Activated CD4-positive, CD25-positive, alpha-beta regulatory T cell (primary cell): ENCODE results near the gene ZNF536.
"Not testable (repeated sequence)": the region's sequence is repeated elsewhere in the genome, so short reads cannot be mapped to it uniquely, and the experiment has no call there.

ENCODE experiments used
- DNase-seq, 4 experiments: peaks; one replicate each; lab custom pipeline; 2025; lab: John Stamatoyannopoulos, UW

ZNF536 gene

DNA sequence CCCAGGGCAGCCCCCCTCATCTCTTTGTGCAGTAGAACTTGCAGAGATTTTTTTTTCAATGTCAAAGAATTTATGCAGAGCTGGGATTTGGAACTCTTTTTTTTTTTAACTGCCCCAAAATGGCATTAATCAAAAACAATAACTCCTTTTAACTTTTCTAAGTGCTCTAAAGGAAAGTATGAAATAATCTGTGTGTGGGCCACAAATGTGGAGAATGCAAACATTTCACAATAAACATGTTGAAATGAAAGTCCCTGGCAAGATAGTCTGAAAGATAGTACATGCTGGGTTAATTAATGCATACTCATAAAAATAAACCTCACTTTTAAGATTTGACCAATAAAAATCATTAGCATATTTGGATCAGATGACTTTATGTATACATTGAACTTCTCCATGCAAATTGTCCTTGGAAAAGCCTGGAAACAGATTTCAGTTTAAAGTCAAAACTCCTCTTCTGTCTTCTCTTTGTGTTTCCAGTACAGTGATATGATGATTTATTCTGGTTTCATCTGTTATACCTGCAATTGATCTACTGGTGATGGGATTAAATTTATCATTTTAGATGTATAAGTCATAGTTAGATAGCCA is 30.5 kb upstream of the ZNF536 start:
- DNase-seq, result no peak

DNA sequence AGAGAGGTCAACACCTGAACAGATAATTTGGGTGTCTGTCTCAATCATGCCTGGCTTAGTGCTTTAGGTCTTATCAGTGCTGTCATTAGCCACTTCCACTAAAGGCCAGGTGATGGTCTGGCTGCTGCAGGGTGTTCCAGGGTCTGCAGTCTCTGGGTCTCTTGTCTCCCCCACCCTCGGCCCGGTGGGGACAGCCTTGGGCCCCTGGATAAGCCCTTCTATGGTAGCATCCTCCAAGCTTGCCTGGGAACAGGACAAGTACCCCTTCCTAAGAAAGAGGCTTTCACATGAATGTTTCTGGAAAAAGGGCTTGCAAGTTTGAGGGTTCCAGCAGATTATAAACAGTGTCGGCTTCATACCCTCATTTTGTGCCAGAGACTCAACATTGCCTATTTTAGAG is 29.3 kb upstream of the ZNF536 start:
- no peak for DNase-seq

DNA sequence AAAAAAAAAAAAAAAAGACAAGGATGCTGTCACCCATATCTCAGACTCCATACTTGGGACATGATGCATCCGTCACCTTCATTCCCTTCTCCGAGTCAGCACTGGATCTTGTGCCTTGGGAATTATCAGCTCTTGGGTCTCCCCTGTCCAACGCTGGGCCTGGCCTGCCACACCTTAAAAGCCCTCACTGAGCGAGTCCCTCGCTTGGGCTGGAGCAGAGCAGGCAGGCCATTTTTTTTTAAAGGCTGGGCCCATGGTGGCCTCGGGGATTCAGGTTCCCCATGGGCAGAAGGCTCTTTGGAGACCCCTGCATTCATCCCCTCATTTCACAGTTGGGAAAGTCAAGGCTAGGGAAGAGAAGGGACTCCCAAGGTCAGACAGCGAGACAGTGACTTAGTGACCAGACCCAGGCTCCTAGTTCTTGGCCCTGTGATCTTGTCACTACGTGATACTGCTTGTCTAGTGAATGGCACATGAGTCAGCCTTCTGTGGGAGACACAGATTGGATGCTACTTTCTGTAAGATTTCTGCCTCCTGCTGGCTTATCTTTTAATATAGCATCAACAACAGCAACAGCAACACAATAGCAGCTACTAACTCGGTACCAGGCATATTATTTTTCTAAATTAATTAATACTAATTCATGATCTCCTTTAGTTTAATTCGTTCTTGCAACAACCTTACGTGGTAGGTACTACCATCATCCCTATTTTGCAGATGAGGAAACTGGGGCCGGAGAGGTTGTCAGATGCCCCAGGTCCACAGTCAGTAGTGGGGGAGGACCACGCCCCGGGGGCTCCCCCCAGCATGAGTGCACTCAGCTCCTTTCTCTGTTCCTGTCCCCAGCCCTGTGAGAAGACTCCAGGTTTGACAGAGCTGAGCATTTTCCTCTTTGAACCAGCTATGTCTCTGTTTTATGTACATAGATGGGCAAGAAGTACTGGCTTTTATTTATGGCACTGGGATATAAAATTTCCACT is 27.4 kb upstream of the ZNF536 start:
- DNase-seq, result no peak

DNA sequence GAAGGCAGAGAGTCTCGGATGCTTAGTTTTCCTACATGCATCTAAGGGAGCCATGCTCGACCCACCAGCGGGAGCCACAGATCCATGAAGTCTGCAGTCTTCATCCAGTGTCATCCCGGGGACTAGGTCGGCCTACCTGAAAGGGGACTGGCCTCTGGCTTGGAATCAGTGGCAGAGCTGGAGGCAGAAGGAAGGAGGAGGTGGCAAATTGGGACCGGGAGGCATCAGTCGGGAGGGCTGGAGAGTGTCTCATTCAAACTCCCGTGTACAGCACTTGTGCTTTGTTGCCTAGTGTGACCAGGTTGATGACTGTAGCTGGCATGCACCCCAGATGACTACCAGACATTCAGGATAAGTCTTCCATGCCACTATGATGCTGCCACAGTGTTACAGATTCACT is 26.5 kb upstream of the ZNF536 start:
- DNase-seq, result no peak

DNA sequence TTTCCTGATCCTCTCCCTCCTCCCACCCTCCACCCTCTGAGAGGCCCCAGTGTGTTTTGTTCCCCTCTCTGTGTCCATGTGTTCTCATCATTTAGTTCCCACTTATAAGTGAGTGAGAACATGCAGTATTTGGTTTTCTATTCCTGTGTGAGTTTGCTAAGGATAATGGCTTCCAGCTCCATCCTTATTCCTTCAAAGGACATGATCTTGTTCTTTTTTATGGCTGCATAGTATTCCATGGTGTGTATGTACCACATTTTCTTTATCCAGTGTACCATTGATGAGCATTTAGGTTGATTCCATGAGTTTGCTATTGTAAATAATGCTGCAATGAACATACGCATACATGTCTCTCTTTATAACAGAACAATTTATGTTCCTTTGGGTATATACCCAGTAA is 25.7 kb upstream of the ZNF536 start:
- not testable (repeated sequence) for DNase-seq

DNA sequence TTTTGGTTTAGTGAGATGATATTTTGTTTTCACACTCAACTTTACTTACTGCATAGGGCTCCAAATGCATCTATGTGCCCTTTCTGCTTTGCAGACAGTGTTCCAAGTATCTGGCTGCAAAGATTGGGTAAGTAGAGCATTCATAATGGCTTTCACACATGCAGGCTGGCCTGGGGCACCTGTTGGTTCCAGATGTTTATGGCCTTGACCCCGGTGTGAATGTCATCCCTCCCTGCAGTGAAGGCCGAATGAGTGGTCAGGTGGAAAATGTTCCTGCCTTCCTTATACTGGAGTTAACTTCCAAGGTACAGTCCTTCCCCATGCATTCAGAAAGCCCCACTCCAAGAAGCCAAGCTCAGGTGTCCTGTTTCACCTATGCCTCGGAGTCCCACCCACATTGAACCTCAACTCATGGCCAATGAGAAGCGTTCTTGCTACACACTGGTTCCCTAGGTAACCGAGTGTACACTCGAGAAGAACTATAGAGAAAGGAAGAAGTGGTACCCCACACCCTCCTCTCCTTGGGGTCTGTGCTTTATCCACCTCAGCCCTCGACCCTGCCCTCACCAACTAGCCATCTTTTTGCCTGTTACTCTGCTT is 23.0 kb upstream of the ZNF536 start:
- DNase-seq, result no peak

DNA sequence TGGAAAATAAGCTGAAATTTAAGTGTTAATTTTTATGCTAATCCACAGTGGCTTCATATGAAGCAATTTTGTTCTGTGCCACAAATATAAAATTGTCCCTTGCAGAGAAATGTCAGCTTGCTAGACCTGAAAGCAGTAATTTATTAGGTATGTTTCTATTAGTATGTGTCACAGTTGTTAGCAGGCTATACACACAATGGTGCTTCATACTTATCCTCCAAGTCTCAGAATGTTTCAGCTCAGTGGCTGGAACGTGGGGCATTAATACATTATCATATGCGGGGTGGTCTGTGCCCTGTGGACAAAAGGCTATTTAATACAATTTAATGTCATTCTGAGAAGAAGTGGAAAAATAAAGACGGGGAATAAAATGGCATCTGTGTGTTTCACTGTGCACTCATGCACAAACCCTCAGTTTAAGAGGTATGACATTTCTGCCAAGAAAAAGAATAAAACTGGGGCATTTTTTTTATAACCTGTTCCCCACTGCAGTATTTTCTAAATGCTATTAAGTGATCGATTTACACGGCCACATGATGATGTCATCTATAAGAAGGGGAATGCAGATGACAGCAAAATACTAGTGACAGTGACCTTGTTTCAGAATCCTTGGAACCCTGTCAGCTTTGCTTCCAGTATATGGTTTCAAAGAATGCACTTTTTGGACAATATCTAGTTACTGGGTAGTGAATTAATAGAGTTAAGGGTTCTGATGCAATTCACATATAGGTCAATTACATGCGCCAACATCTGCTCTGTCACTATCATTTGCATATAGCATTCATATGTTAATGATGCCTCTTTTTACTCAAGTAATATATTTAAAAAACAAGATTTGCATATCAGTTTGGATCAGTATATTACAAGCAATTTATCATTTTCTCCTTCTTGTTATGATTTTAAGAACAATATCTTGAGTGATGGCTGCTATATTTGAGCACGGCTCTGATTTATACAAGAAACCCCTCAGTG is 21.2 kb upstream of the ZNF536 start:
- no peak for DNase-seq

DNA sequence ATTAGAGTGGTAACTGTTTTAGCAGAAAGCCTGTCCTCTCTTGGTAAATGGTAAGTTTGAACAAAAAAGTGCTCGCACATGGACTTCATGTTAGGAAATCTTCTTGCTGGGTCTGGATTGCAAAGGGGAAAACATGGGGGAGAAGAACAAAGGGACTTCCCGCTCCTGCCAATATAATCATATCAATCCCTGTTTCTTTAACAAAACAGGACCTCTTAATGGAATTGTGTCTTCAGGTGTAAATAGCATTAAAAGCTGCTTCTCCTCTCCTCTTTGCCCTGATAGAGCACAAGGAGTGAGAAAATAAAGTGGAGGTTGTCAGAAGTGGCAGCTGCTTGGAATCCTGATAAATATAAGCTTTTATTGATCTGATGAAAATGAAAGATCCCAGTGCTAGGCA is 20.4 kb upstream of the ZNF536 start:
- no peak for DNase-seq

DNA sequence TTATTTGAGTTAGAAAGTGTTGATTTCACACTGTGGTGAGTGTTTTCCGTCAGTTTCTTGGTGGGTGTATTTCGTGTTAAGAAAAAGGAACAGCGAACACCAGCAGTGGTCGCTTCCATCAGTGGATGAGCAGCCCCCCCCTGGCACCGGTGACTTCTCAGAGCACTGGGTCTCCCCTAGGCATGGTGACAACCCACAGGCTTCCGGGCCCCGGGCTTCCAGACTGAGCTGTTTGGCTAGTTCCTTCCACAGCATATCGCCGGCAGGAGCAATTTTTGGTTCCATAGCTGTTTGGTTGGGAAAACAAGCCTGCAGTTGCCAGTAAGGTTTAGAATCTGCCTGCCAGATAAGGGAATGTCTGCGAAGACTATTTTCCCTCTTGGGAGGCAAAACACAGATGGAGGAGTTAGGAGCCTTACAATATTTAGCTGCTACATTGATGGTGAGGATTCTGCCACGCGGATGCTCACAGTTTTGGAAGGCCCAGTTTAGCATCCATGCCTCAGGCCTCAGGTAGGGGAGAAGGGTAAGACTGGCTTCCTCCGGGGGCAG is 18.7 kb upstream of the ZNF536 start:
- no peak for DNase-seq

DNA sequence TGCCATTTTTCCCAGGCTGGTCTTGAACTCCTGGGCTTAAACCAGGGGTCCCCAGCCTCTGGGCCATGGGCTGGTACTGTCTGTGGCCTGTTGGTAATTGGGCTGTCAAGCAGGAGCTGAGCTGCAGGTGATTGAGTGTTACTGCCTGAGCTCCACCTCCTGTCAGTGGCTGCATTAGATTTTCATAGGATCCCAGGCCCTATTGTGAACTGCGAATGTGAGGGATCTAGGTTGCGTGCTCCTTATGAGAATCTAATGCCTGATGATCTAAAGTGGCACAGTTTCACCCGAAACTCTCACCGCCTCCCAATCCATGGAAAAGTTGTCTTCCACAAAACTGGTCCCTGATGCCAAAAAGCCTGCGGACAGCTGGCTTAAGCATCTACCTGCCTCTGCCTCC is 16.6 kb upstream of the ZNF536 start:
- DNase-seq, result no peak

DNA sequence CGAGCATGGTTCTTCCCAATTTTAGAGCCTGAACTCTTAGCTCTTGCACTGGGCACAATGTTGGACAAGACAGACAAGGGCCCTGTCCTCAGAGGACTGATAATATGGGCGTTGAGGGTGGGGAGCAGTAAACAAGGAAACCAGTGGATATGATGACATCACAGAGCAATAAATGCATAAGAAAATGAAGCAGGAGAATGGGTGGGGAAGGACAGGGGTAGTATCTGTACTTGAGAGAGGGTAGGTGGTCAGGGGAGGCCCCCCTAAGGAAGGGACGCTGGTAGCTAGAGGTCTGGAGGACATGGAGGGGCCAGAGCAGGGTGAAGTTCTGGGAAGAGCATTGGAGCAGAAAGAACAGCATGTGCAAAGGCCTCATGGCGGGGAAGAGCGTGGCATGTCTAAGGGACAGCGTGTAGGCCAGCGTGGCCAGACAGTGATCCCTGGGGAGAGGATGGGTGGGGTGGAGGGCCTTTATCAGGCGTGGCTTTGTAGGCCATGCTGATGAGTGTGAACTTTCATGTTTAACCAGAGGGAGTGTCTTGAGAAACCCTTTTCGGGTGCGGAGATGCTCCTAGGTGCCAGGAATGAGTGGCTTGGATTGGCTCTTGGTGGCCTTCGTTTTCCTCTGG is 15.1 kb upstream of the ZNF536 start:
- DNase-seq, result no peak

DNA sequence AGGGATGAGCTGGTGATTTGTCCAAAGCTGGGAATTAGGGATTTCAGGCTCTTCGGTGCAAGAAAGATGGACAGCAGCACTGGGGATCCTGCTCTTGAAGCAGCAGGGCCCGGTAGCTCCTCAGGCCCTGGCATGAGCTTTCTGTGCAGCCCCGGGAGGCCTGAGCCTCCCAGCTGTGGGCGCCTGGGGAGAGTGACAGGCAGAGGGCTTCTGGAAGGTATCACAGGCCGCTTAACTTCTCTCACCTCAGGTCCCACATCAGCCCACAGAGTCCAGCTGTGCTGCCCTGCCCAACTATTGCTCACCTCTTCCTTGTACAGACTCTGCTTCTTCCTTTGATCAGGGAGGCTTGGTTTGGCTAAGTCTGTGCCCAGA is 14.6 kb upstream of the ZNF536 start:
- no peak for DNase-seq

DNA sequence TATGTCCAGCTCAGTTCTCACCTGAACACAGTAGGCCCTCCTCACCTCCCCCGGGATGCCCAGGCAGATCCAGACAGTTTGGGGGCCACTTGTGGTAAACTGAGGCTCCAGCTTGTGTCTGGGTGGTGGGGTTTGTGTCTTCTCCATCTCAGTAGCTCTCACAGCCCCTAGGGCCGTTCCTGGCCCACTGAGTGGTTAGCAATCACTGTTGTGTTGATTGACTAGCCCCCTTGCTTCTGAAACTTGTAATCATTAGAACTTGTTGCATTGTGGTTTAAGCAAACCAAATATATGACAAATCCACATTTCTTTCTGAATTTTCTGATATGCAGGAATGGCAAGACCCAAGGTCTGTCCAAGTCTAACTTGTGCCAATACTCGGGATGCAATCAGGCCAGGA is 13.9 kb upstream of the ZNF536 start:
- DNase-seq, result no peak

DNA sequence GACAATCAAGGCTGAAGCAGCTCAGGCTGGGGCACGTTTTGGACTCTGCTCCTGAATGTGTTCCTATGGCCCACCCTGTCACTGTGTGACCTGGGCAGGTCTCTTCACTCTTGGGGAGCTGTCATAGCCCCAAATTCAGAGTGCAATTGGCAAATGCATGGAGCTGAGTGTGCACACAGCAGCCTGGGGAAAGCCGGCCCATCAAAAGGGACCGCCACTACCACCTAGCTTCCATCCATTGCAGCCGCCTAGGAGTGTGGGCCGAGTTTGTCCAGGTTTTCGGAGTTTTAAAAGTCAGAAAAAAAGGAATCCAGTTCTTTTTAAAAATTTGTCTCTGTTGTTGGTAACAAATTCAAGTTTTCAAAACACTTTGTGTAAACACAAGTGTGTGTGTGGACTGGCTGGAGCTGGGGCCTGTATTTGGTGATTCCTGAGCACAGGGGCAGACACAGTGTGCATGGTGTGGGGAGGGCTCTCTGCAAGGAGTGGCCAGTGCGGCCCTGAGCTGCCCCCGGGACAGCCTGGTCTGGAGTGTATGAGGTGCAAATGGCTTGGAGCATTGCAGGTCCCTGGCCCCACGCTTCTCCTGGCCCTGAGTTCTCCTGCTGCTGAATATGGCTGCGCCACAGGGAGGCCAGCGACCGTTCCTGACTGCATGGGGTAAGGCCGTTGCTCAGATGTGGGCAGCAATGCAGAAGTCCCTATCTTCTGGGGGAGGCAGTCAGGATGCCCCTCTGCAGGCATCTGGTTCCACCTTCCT is 13.2 kb upstream of the ZNF536 start:
- no peak for DNase-seq

DNA sequence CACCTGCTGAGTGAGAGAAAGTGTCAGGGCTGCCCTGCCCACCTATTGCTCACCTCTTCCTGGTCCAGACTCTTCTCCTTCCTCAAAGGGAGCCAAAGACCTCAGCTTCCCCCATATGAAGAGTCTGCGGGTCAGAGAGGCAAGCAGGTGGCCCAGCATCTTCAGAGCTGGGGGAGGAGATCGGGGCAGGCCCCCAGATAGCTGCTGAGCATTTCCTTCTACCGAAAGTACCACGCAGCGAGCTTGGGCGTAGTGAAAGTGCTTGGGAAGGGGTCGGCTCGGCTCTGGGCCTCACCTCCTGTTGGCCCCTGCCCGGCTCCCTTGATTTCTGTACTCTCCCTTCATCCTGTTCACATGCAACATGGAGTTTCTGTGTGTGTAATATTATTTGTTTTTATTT is 12.2 kb upstream of the ZNF536 start:
- no peak for DNase-seq

DNA sequence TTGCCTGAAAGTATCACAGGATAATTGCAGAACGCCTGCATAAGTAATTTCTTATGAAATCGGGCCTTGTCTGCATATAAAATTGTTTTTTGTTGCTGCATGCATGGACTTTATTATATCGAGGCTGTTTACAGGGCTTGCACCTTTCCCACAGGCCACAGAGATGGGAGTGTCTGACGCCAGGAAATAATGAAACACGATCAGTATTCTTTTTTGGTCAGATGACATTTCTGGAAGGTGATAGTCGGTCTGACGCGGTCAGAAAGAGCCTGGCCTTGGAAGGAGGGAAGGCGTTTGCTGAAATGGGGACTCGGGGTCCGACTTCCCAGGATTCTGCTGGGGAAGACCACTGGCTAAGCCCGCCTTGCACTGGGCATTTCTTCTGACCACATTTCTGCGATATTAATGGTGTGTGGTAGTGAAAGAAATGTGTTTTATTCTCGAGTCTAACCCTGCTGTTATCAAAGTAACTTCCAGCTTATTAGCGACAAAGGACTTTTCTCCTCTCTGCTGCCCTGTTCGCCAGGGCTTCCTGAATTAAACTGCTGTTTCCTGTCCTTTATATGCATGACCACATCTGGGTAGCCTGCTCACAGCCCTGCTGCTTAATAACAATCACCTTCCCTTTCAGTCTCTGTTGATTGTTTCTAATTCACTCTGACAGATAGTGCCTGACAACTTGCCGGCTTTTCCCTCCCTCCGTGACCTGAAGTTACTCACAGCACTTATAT is 11.6 kb upstream of the ZNF536 start:
- no peak for DNase-seq

DNA sequence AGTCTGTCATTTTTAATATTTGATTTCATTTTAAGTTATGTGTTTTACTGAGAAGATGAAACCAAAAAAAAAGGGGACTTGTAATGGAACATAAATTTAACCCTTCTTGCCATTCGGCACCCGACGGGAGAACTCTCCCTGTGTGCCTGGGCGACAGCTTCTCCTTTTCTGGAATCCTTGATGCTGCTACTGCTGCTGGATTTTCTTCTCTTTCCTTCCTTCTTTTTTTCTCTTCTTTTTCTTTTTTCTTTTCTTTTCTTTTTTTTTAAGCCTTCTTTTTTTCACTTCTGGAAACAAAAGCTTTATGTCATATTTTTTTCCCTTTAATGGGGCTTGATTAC is 11.1 kb upstream of the ZNF536 start:
- no peak for DNase-seq

DNA sequence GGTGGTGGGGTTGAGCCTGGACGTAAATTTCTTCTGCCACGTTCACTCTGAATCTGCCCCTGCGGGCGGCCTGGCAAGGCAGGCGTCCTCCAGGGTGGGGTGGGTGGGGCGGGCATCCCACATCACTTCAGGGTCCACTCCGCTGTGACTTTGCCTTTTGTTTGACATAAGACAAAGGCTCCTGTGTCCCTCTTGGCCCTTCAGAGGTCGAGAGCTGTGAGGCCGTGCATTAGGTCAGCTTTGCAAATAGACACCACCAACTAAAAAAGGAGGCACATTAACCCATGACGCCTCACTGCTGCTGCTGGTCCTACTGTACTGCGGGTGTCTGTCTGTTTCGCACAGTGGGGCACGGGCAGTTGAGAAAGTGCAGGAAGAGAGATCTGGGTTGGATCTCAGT is 10.5 kb upstream of the ZNF536 start:
- no peak for DNase-seq

DNA sequence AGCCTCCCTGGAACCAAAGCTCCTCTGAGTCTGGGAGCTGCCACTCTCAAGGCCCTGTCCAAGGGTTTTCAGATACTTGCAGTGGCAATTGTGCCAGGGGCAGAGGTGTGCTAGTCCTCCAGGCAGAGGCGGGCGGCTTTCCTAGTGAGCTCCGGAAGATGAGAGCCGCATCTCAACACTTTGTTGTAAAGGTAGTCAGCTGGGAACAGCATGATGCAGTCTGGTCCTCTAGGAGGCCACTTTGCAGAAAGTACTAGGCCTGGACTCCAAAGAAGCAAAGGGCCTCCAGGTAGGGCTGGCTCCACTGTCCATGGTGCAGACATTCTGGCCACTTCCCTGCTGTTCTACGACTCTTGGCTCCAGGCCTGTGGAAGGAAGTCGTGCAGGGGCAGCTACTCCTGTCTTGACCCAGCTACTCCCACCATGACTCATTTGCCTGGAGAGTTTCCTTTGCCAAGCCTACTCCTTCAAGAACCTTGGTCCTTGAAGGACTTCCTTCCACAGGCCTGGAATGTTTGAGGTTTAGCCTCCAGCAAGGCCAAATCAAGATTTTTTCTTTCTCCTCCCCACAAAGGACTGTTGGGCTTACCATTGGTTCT is 9.9 kb upstream of the ZNF536 start:
- DNase-seq, result no peak

DNA sequence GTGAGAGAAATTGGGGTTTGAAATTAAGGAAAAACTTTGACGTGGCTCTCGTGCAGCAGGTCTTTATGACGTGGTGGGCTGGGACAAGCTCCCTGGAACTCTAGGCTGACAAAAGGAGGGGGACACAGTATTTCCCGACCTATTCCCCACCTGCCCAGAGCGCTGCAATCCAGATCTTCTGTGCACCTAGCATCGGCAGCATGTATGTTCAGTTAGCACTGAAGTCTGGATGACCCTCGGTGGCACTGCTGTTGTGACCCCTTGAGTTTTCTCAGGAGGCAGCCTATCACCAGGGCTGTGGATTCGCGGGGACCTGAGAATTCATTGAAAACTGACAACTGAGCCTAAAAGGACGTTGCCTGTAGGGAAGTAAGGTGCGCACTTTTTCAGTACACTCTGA is 9.1 kb upstream of the ZNF536 start:
- no peak for DNase-seq
